K562 (cell line): ENCODE results near the gene CYTH4. TPM values are rescaled to one million over a fixed set of nuclear protein-coding genes. Genes with fewer than 3 reads are reported as not detected.

Experiments
- ARID2 ChIP-seq: fragments of 450-650 bp; IDR thresholded peaks from 2 replicates; pipeline ENCODE4 v1.6.1; 2017; ENCODE audit warnings: antibody characterized with exemption, mild to moderate bottlenecking
- ARNT ChIP-seq, 2 experiments: fragments of 450-650 bp; IDR thresholded peaks; 2 replicates each; pipeline ENCODE4 v1.6.1; 2016; ENCODE audit warnings: mild to moderate bottlenecking in 1 of 2
- DPF2 ChIP-seq: fragments of 450-650 bp; IDR thresholded peaks from 2 replicates; pipeline ENCODE4 v1.6.1; 2016
- EHMT2 ChIP-seq: fragments of 450-650 bp; IDR thresholded peaks from 2 replicates; pipeline ENCODE4 v1.6.1; 2018; ENCODE audit warnings: antibody characterized with exemption
- ELF4 ChIP-seq: fragments of 450-650 bp; formaldehyde crosslinking; IDR thresholded peaks from 2 replicates; pipeline ENCODE4 v1.4.0; 2022; ENCODE audit warnings: missing genetic modification characterization
- HDGF ChIP-seq: fragments of 450-650 bp; IDR thresholded peaks from 2 replicates; pipeline ENCODE4 v1.6.1; 2016
- MTA1 ChIP-seq: fragments of 450-650 bp; IDR thresholded peaks from 2 replicates; pipeline ENCODE4 v1.6.1; 2017; ENCODE audit warnings: borderline replicate concordance
- MTA2 ChIP-seq: fragments of 450-650 bp; IDR thresholded peaks from 2 replicates; pipeline ENCODE4 v1.6.1; 2016; ENCODE audit warnings: low read depth
- OTX1 ChIP-seq: fragments of 450-650 bp; formaldehyde crosslinking; IDR thresholded peaks from 2 replicates; pipeline ENCODE4 v1.4.0; 2022; ENCODE audit warnings: mild to moderate bottlenecking
- PHB2 ChIP-seq: fragments of 450-650 bp; IDR thresholded peaks from 2 replicates; pipeline ENCODE4 v1.6.1; 2017; ENCODE audit warnings: low read depth
- THRB ChIP-seq: fragments of 450-650 bp; formaldehyde crosslinking; conservative IDR thresholded peaks from 2 replicates; pipeline ENCODE4 v1.4.0; 2022; ENCODE audit warnings: mild to moderate bottlenecking, missing genetic modification characterization
- polyA plus RNA-seq, 8 experiments: library from polyadenylated mRNA; depleted of rRNA in 4 of 8; stranded (reverse) in 5 of 8; unstranded in 3 of 8; fragments of >200 nt; fragmentation: Nextera tagmentation in 2 of 8; fragmentation: Illumina TruSeq in 1 of 8; extraction: Ambion mirVana in 2 of 8; extraction: Trizol in 1 of 8; gene quantifications; 2 replicates each; pipeline versions ENCODE4 v1.2.1 to v1.2.3, GENCODE V29; 2011 to 2014; ENCODE audit warnings: inconsistent platforms in 1 of 8, missing spikeins in 1 of 8
- total RNA-seq, 7 experiments: library from RNA; depleted of rRNA in 6 of 7; stranded (reverse); fragments of >200 nt in 6 of 7; fragmentation: Illumina TruSeq in 2 of 7; extraction: Trizol in 2 of 7; gene quantifications; 2 replicates each; pipeline versions ENCODE4 v1.2.1 to v1.2.3, GENCODE V29; 2011 to 2021; ENCODE audit warnings: low replicate concordance in 1 of 7
- TF ChIP-seq, protein P1 (sequence below): sonication (generic); formaldehyde crosslinking; IDR thresholded peaks from 2 replicates; pipeline ENCODE4 v1.8.1; 2023; ENCODE audit warnings: mild to moderate bottlenecking, missing genetic modification reagents

The CYTH4 gene
- total and polyA plus RNA-seq, 9 of the 15 experiments (the other 6 are each of a cell fraction or from before 2014, with no cell fraction given): 0.03 to 2.0 (median 0.61) TPM; not detected in 1

GRCh38 chr22:37255558-37256006 is 26.7 kb upstream of the CYTH4 start (continued):
- TF ChIP-seq ARID2 (0 out of 2 replicates have a peak, but pooled peaks have one; percentile 37), ELF4 (CRISPR knock-in tag) (peak; percentile 68; the same call in 1 of the 2 replicates), DPF2 (0 out of 2 replicates have a peak, but pooled peaks have one; percentile 12), MTA1 (peak; percentile 88), EHMT2 (peak; percentile 62), THRB (CRISPR knock-in tag) (peak; percentile 73; the same call in 1 of the 2 replicates), PHB2 (0 out of 2 replicates have a peak, but pooled peaks have one; percentile 34), OTX1 (CRISPR knock-in tag) (peak; percentile 50; the same call in 1 of the 2 replicates), ARNT (IDR thresholded peaks at IDR 0.05) (peak in 1 of 2 experiments; percentile 49; a peak in 1 of 4 replicates), HDGF (no peak), MTA2 (peak; percentile 46)
- TF ChIP-seq, protein P1, sequence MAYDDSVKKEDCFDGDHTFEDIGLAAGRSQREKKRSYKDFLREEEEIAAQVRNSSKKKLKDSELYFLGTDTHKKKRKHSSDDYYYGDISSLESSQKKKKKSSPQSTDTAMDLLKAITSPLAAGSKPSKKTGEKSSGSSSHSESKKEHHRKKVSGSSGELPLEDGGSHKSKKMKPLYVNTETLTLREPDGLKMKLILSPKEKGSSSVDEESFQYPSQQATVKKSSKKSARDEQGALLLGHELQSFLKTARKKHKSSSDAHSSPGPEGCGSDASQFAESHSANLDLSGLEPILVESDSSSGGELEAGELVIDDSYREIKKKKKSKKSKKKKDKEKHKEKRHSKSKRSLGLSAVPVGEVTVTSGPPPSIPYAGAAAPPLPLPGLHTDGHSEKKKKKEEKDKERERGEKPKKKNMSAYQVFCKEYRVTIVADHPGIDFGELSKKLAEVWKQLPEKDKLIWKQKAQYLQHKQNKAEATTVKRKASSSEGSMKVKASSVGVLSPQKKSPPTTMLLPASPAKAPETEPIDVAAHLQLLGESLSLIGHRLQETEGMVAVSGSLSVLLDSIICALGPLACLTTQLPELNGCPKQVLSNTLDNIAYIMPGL: no peak
- TF ChIP-seq, all 486 proteins: peak for 24
